ENCODE data around the gene ROR1.

ROR1 gene

DNA sequence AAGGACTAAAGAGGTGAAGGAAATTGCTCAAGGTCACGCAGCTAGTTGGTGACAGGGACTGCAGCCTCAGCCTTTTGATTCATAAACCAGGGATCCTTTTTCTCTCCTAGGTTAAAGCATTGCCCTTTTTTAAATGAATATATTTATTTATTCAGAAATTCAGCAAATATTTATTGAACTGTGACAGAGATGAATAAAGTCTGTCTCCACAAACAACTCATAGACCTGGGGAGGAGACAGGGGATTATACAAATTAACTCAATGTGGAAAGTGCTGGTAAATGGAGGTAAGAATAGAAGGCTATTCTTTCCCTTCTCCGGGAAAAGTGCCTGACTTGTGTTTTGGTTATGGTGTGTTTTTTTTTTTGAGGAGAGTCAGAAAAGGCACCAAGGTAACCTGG, 110.7 kb downstream of the ROR1 start:
- ATAC-seq, result no peak
- TF ChIP-seq TSHZ2 (CRISPR knock-in tag; IDR thresholded peaks at IDR 0.05) (no peak), TCF4 (CRISPR knock-in tag; IDR thresholded peaks at IDR 0.05; ENCODE audit: borderline replicate concordance) (no peak), GLIS3 (CRISPR knock-in tag; IDR thresholded peaks at IDR 0.05) (no peak)

- TF ChIP-seq RARB (CRISPR knock-in tag; IDR thresholded peaks at IDR 0.05) (no peak), CREB5 (CRISPR knock-in tag; IDR thresholded peaks at IDR 0.05; ENCODE audit: low read depth) (no peak), CSDC2 (CRISPR knock-in tag; IDR thresholded peaks at IDR 0.05) (no peak), POU6F1 (CRISPR knock-in tag; IDR thresholded peaks at IDR 0.05; ENCODE audit: borderline replicate concordance, low read depth) (no peak), GLIS3 (CRISPR knock-in tag; IDR thresholded peaks at IDR 0.05) (no peak), ZNF8 (CRISPR knock-in tag; IDR thresholded peaks at IDR 0.05) (no peak), OSR1 (CRISPR knock-in tag; IDR thresholded peaks at IDR 0.05) (no peak), ZNF70 (CRISPR knock-in tag; IDR thresholded peaks at IDR 0.05) (no peak), ZC3H10 (CRISPR knock-in tag; IDR thresholded peaks at IDR 0.05) (no peak)
- ATAC-seq, result no peak
Measured at GRCh38 chr1:63885899-63886298, 112.1 kb downstream of the ROR1 start.

DNA sequence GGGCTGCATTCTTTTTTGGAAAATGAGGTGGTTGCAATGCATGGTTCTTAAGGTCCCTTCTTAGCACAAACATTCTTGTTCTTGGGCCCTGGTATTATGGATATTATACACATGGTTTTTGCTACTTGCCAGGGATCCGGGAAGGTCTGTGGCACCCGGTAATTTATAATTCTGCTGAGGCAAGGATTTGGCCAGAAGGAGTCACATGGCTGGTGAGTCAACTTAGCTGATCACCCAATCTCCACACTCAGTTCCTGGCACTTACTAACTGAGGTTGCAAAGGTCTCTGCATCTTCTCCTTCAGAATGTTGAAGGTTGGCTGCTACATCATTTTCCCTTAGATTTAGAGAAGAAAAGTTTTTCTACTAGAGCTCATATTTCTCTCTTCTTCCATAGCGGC, 112.5 kb downstream of the ROR1 start:
- no peak for TF ChIP-seq ARNTL (CRISPR knock-in tag; IDR thresholded peaks at IDR 0.05; ENCODE audit: borderline replicate concordance, low read depth)
- TF ChIP-seq ZFP3 (CRISPR knock-in tag; IDR thresholded peaks at IDR 0.05), result no peak
- TF ChIP-seq, protein P1, sequence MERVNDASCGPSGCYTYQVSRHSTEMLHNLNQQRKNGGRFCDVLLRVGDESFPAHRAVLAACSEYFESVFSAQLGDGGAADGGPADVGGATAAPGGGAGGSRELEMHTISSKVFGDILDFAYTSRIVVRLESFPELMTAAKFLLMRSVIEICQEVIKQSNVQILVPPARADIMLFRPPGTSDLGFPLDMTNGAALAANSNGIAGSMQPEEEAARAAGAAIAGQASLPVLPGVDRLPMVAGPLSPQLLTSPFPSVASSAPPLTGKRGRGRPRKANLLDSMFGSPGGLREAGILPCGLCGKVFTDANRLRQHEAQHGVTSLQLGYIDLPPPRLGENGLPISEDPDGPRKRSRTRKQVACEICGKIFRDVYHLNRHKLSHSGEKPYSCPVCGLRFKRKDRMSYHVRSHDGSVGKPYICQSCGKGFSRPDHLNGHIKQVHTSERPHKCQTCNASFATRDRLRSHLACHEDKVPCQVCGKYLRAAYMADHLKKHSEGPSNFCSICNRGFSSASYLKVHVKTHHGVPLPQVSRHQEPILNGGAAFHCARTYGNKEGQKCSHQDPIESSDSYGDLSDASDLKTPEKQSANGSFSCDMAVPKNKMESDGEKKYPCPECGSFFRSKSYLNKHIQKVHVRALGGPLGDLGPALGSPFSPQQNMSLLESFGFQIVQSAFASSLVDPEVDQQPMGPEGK (CRISPR knock-in tag; IDR thresholded peaks at IDR 0.05; ENCODE audit: borderline replicate concordance), result no peak
- no peak for TF ChIP-seq SNAI2 (CRISPR knock-in tag; IDR thresholded peaks at IDR 0.05)
- no peak for TF ChIP-seq ZNF70 (CRISPR knock-in tag; IDR thresholded peaks at IDR 0.05)
- no peak for TF ChIP-seq BACH2 (CRISPR knock-in tag; IDR thresholded peaks at IDR 0.05; ENCODE audit: borderline replicate concordance)
- no peak for TF ChIP-seq PPARA (CRISPR knock-in tag; IDR thresholded peaks at IDR 0.05; ENCODE audit: borderline replicate concordance)
- TF ChIP-seq ZFP30 (CRISPR knock-in tag; IDR thresholded peaks at IDR 0.05), result no peak
- no peak for TF ChIP-seq TCF4 (CRISPR knock-in tag; IDR thresholded peaks at IDR 0.05; ENCODE audit: borderline replicate concordance)
- TF ChIP-seq OSR1 (CRISPR knock-in tag; IDR thresholded peaks at IDR 0.05), result no peak
- TF ChIP-seq RARB (CRISPR knock-in tag; IDR thresholded peaks at IDR 0.05), result no peak
- TF ChIP-seq TOX (CRISPR knock-in tag; IDR thresholded peaks at IDR 0.05; ENCODE audit: borderline replicate concordance), result no peak
- no peak for TF ChIP-seq CSDC2 (CRISPR knock-in tag; IDR thresholded peaks at IDR 0.05)
- TF ChIP-seq ZNF565 (CRISPR knock-in tag; conservative IDR thresholded peaks at IDR 0.05; ENCODE audit: low read depth), result no peak
- TF ChIP-seq ISL1 (CRISPR knock-in tag; IDR thresholded peaks at IDR 0.05), result no peak
- peak; percentile 22; the same call in 2 of the 3 replicates for ATAC-seq

- TF ChIP-seq GLIS3 (CRISPR knock-in tag; IDR thresholded peaks at IDR 0.05) (no peak), ZFP30 (CRISPR knock-in tag; IDR thresholded peaks at IDR 0.05) (no peak), OSR1 (CRISPR knock-in tag; IDR thresholded peaks at IDR 0.05) (no peak), ZNF8 (CRISPR knock-in tag; IDR thresholded peaks at IDR 0.05) (no peak), TCF4 (CRISPR knock-in tag; IDR thresholded peaks at IDR 0.05; ENCODE audit: borderline replicate concordance) (no peak), SNAI2 (CRISPR knock-in tag; IDR thresholded peaks at IDR 0.05) (no peak), ZFP3 (CRISPR knock-in tag; IDR thresholded peaks at IDR 0.05) (no peak), CREB5 (CRISPR knock-in tag; IDR thresholded peaks at IDR 0.05; ENCODE audit: low read depth) (no peak), BACH2 (CRISPR knock-in tag; IDR thresholded peaks at IDR 0.05; ENCODE audit: borderline replicate concordance) (no peak), TSHZ2 (CRISPR knock-in tag; IDR thresholded peaks at IDR 0.05) (no peak), ARNTL (CRISPR knock-in tag; IDR thresholded peaks at IDR 0.05; ENCODE audit: borderline replicate concordance, low read depth) (no peak), RARB (CRISPR knock-in tag; IDR thresholded peaks at IDR 0.05) (no peak)
- ATAC-seq, result no peak
Measured at GRCh38 chr1:63887809-63888208, 114.0 kb downstream of the ROR1 start.

Measured in SK-N-SH treated with all-trans-retinoic acid at 6 μM for 48 hours (cell line).